ENCODE data around the gene PLD6. TPM values are rescaled to one million over a fixed set of nuclear protein-coding genes. Genes with fewer than 3 reads are reported as not detected.
A peak's percentile ranks its signal among the peaks of the same experiment; 100 is the strongest.

Gene PLD6
- total RNA-seq, 1 experiment from 2014 or later, result 8.0 TPM

DNA sequence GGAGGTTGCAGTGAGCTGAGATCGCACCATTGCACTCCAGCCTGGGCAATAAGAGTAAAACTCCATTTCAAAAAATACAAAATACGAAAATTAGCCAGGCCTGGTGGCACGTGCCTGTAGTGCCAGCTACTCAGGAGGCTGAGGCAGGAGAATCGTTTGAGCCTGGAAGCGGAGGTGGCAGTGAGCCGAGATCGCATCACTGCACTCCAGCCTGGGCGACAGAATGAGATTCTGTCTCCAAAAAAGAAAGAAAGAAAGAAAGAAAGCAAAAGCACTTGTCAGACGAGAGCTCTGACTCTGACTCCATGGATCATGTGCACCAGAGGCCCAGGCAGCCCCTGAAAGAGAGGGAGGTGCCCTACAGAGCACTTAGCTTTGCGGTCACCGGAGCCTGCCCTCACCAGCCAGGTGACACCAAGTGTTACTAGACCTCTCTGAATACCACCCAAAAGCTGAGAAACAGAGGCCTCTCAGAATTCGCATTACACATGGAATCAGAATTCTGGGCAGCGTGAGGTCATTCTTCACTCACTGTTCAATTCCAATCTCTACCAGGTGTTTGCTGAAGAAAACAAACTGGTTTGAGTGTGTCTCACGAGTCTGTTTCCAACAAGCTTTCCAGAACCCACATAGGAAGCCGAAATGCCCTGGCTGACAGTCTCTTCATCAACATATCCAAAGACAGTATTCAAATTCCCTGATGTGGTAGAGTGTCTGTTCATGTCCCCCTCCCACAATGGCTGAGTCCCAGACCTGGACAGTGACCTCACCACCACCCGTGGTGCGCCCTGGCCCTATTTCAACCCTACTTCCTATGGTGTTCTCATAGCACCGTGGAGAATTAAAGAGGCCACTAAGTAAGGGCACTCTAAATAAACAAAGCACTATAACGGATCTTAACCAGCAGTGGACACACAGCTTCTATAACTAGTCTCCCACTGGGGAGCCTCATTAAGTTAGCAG, 29.4 kb upstream of the PLD6 start:
- intact Hi-C loops (cut with micrococcal nuclease; ENCODE audit: unreplicated experiment), result loop anchor here (2.0 to 10.0 kb wide), 2 partner anchors 45 to 79 kb away; partner anchors contain the start of gene COPS3
- CTCF ChIA-PET, result no interaction called here

DNA sequence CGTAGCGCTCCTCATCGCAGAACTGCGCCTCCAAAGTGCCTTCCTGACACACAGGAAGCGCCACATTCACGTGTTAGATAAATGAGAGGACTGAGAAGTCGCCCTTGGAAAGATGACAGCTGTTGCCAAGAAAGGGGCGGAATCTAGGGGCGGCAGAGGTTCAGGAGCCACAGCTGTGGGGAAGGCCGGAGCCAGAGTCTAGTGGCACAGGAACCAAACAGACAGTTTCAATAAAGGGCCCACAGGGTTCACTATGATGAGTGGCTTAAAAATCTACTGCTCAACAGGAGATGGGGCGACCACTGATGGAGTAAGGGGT, 26.1 kb upstream of the PLD6 start:
- H3K4me3 Mint-ChIP-seq (ENCODE audit: unreplicated experiment), result peak overlapping the region; percentile 45
- peaks cover 73% of the 10 kb centered on the region for H3K36me3 Mint-ChIP-seq (ENCODE audit: insufficient read depth, unreplicated experiment)
- Histone ChIP-seq H3K4me1 (peaks cover 27% of the 10 kb centered on the region), H3K9me3 (no peaks in the 10 kb centered on the region), H3K4me3 (ENCODE audit: low read depth, low read length) (no peak overlapping the region), H3K27me3 (replicated peaks; ENCODE audit: control insufficient read depth, insufficient read depth, low read length) (no peaks in the 10 kb centered on the region), H3K36me3 (ENCODE audit: control insufficient read depth, insufficient read depth, low read length) (peaks cover 6% of the 10 kb centered on the region)
- H3K27ac Mint-ChIP-seq (ENCODE audit: unreplicated experiment), result peak overlapping the region; percentile 66
- no peak for DNase-seq
- BruUV-seq (replicated peaks), result no TSS peak
- no peaks in the 10 kb centered on the region for H3K9me3 Mint-ChIP-seq (ENCODE audit: unreplicated experiment)
- TF ChIP-seq, protein P1, sequence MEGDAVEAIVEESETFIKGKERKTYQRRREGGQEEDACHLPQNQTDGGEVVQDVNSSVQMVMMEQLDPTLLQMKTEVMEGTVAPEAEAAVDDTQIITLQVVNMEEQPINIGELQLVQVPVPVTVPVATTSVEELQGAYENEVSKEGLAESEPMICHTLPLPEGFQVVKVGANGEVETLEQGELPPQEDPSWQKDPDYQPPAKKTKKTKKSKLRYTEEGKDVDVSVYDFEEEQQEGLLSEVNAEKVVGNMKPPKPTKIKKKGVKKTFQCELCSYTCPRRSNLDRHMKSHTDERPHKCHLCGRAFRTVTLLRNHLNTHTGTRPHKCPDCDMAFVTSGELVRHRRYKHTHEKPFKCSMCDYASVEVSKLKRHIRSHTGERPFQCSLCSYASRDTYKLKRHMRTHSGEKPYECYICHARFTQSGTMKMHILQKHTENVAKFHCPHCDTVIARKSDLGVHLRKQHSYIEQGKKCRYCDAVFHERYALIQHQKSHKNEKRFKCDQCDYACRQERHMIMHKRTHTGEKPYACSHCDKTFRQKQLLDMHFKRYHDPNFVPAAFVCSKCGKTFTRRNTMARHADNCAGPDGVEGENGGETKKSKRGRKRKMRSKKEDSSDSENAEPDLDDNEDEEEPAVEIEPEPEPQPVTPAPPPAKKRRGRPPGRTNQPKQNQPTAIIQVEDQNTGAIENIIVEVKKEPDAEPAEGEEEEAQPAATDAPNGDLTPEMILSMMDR (IDR thresholded peaks at IDR 0.05; ENCODE audit: insufficient read depth in 1 of 2, low read depth in 1 of 2, low read length in 1 of 2, severe bottlenecking in 1 of 2, unreplicated experiment in 1 of 2), result no peak
- H3K27me3 Mint-ChIP-seq (ENCODE audit: insufficient read depth, unreplicated experiment), result no peaks in the 10 kb centered on the region
- peaks cover 28% of the 10 kb centered on the region for H3K4me1 Mint-ChIP-seq (ENCODE audit: low read depth, unreplicated experiment)
- intact Hi-C loops (cut with micrococcal nuclease; ENCODE audit: unreplicated experiment), result loop anchor here (10.0 kb wide), 1 partner anchor 83 kb away; no protein-coding TSS in a partner anchor
- ChIA-PET POLR2A (no interaction called here), CTCF (no interaction called here)

More for the DNA sequence above, 29.4 kb upstream of the PLD6 start:
- H3K4me3 ChIP-seq (ENCODE audit: low read depth, low read length), result peak overlapping the region; percentile 85
- Mint-ChIP-seq H3K4me3 (ENCODE audit: unreplicated experiment) (peak overlapping the region; percentile 88), H3K36me3 (ENCODE audit: insufficient read depth, unreplicated experiment) (peaks cover 53% of the 10 kb centered on the region), H3K9me3 (ENCODE audit: unreplicated experiment) (no peaks in the 10 kb centered on the region), H3K27me3 (ENCODE audit: insufficient read depth, unreplicated experiment) (no peaks in the 10 kb centered on the region), H3K27ac (ENCODE audit: unreplicated experiment) (peak overlapping the region; percentile 100), H3K4me1 (ENCODE audit: low read depth, unreplicated experiment) (peaks cover 28% of the 10 kb centered on the region)
- no peaks in the 10 kb centered on the region for H3K9me3 ChIP-seq
- H3K4me1 ChIP-seq, result peaks cover 33% of the 10 kb centered on the region
- H3K27me3 ChIP-seq (replicated peaks; ENCODE audit: control insufficient read depth, insufficient read depth, low read length), result no peaks in the 10 kb centered on the region
- peaks cover 2% of the 10 kb centered on the region; the same call in 1 of the 2 replicates for H3K36me3 ChIP-seq (ENCODE audit: control insufficient read depth, insufficient read depth, low read length)
- POLR2A ChIA-PET, result interaction anchor here (0.7 kb wide), 1 partner anchor 21 kb away, joined by 6 read pairs; no protein-coding TSS in a partner anchor
- DNase-seq, result no peak
- TF ChIP-seq, protein P1 (IDR thresholded peaks at IDR 0.05; ENCODE audit: insufficient read depth in 1 of 2, low read depth in 1 of 2, low read length in 1 of 2, severe bottlenecking in 1 of 2, unreplicated experiment in 1 of 2), result no peak
- no TSS peak for BruUV-seq (replicated peaks)

DNA sequence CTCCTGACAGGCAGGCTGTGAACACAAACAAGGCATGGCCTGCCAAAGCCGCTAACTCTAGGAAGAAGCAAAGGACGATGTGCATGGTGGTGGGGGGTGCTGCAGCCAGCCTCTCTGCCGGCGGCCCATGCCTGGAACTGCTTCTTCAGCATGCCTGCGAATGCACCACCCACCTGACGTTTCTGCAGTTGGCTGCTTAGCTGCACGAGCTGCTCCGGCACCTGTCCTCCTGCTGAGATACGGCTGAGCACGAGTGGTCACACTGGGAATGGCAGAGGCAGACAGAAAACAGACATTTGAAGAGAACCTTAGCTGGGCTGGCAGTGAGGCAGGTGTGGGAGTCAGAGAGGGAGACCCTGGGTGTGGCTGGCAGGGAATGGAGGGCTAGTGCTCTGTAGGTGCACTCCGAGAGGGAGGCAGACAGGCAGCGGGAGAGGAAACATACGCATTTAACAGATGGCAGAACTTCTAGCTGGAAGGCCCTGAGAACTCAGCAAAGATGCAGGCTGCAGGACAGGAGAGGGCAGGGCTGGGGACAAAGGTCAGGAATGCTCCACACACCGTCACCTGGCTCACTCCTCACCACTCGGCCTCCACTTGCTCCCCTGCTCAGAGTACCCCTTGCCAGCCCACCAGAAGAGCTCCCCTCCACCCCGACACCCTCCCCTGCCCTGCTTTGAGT, 25.6 kb upstream of the PLD6 start:
- H3K9me3 Mint-ChIP-seq (ENCODE audit: unreplicated experiment), result no peaks in the 10 kb centered on the region
- Histone ChIP-seq H3K9me3 (no peaks in the 10 kb centered on the region), H3K27me3 (replicated peaks; ENCODE audit: control insufficient read depth, insufficient read depth, low read length) (no peaks in the 10 kb centered on the region), H3K36me3 (ENCODE audit: control insufficient read depth, insufficient read depth, low read length) (peaks cover 6% of the 10 kb centered on the region), H3K4me3 (ENCODE audit: low read depth, low read length) (no peak overlapping the region), H3K4me1 (peaks cover 27% of the 10 kb centered on the region)
- peak overlapping the region; percentile 66 for H3K27ac Mint-ChIP-seq (ENCODE audit: unreplicated experiment)
- no peak for DNase-seq
- intact Hi-C loops (cut with micrococcal nuclease; ENCODE audit: unreplicated experiment), result loop anchor here (10.0 kb wide), 1 partner anchor 83 kb away; no protein-coding TSS in a partner anchor
- H3K4me3 Mint-ChIP-seq (ENCODE audit: unreplicated experiment), result peak overlapping the region; percentile 45
- H3K27me3 Mint-ChIP-seq (ENCODE audit: insufficient read depth, unreplicated experiment), result no peaks in the 10 kb centered on the region
- CTCF ChIA-PET, result no interaction called here
- peaks cover 28% of the 10 kb centered on the region for H3K4me1 Mint-ChIP-seq (ENCODE audit: low read depth, unreplicated experiment)
- TF ChIP-seq, protein P1 (IDR thresholded peaks at IDR 0.05; ENCODE audit: insufficient read depth in 1 of 2, low read depth in 1 of 2, low read length in 1 of 2, severe bottlenecking in 1 of 2, unreplicated experiment in 1 of 2), result no peak
- POLR2A ChIA-PET, result interaction anchor here (0.6 kb wide), 1 partner anchor 953 kb away, joined by 7 read pairs; no protein-coding TSS in a partner anchor
- BruUV-seq (replicated peaks), result no TSS peak
- peaks cover 73% of the 10 kb centered on the region for H3K36me3 Mint-ChIP-seq (ENCODE audit: insufficient read depth, unreplicated experiment)

Data from Caco-2 (cell line).